ENCODE measurements around the gene MIOS.
"Not testable (repeated sequence)": the region's sequence is repeated elsewhere in the genome, so short reads cannot be mapped to it uniquely, and the experiment has no call there.

MIOS gene

GRCh38 chr7:7539711-7540110 lies 27.0 kb upstream of the MIOS start:
- H3K4me1 Mint-ChIP-seq (ENCODE audit: low read depth) = no peaks in the 10 kb centered on the region
- peaks cover under 1% of the 10 kb centered on the region for H3K9me3 Mint-ChIP-seq (ENCODE audit: low read depth)
- no peaks in the 10 kb centered on the region for H3K36me3 Mint-ChIP-seq
- H3K4me3 Mint-ChIP-seq = no peak overlapping the region
- no peak overlapping the region for H3K27ac Mint-ChIP-seq
- peaks cover 2% of the 10 kb centered on the region for H3K27me3 Mint-ChIP-seq

- no peaks in the 10 kb centered on the region for H3K9me3 Mint-ChIP-seq (ENCODE audit: low read depth)
- H3K4me1 Mint-ChIP-seq (ENCODE audit: low read depth) = no peaks in the 10 kb centered on the region
- no peaks in the 10 kb centered on the region for H3K27me3 Mint-ChIP-seq
Observed at GRCh38 chr7:7542251-7542835, 24.3 kb upstream of the MIOS start.

GRCh38 chr7:7548407-7548806 lies 18.3 kb upstream of the MIOS start:
- H3K4me1 Mint-ChIP-seq (ENCODE audit: low read depth) = no peaks in the 10 kb centered on the region
- no peak overlapping the region for H3K4me3 Mint-ChIP-seq
- H3K27ac Mint-ChIP-seq = no peak overlapping the region
- H3K27me3 Mint-ChIP-seq = no peaks in the 10 kb centered on the region
- no peaks in the 10 kb centered on the region for H3K36me3 Mint-ChIP-seq
- H3K9me3 Mint-ChIP-seq (ENCODE audit: low read depth) = no peaks in the 10 kb centered on the region

More at GRCh38 chr7:7542251-7542835, 24.3 kb upstream of the MIOS start:
- Mint-ChIP-seq H3K27ac (no peak overlapping the region), H3K36me3 (no peaks in the 10 kb centered on the region), H3K4me3 (no peak overlapping the region)

GRCh38 chr7:7550663-7551062 lies 16.0 kb upstream of the MIOS start:
- Mint-ChIP-seq H3K4me1 (ENCODE audit: low read depth) (no peaks in the 10 kb centered on the region), H3K27ac (no peak overlapping the region), H3K36me3 (peaks cover 2% of the 10 kb centered on the region), H3K9me3 (ENCODE audit: low read depth) (no peaks in the 10 kb centered on the region), H3K27me3 (no peaks in the 10 kb centered on the region), H3K4me3 (no peak overlapping the region)

GRCh38 chr7:7552199-7552598 lies 14.5 kb upstream of the MIOS start:
- Mint-ChIP-seq H3K4me1 (ENCODE audit: low read depth) (no peaks in the 10 kb centered on the region), H3K4me3 (no peak overlapping the region), H3K36me3 (peaks cover 2% of the 10 kb centered on the region), H3K27me3 (no peaks in the 10 kb centered on the region), H3K9me3 (ENCODE audit: low read depth) (no peaks in the 10 kb centered on the region), H3K27ac (no peak overlapping the region)

GRCh38 chr7:7553386-7553785 lies 13.3 kb upstream of the MIOS start:
- no peaks in the 10 kb centered on the region for H3K4me1 Mint-ChIP-seq (ENCODE audit: low read depth)
- H3K27me3 Mint-ChIP-seq = peaks cover 3% of the 10 kb centered on the region
- peaks cover 4% of the 10 kb centered on the region for H3K36me3 Mint-ChIP-seq
- H3K9me3 Mint-ChIP-seq (ENCODE audit: low read depth) = no peaks in the 10 kb centered on the region
- H3K4me3 Mint-ChIP-seq = no peak overlapping the region
- H3K27ac Mint-ChIP-seq = no peak overlapping the region

- peaks cover 5% of the 10 kb centered on the region for H3K9me3 Mint-ChIP-seq (ENCODE audit: low read depth)
- H3K4me3 Mint-ChIP-seq = no peak overlapping the region
- peaks cover 3% of the 10 kb centered on the region for H3K27me3 Mint-ChIP-seq
- no peak overlapping the region for H3K27ac Mint-ChIP-seq
- no peaks in the 10 kb centered on the region for H3K4me1 Mint-ChIP-seq (ENCODE audit: low read depth)
- H3K36me3 Mint-ChIP-seq = peaks cover 10% of the 10 kb centered on the region
Observed at GRCh38 chr7:7554021-7554432, 12.7 kb upstream of the MIOS start.

GRCh38 chr7:7554649-7555575 lies 11.8 kb upstream of the MIOS start:
- peaks cover 7% of the 10 kb centered on the region for H3K9me3 Mint-ChIP-seq (ENCODE audit: low read depth)
- no peak overlapping the region for H3K4me3 Mint-ChIP-seq
- peaks cover 14% of the 10 kb centered on the region for H3K36me3 Mint-ChIP-seq

GRCh38 chr7:7556852-7557251 lies 9.8 kb upstream of the MIOS start:
- Mint-ChIP-seq H3K4me3 (no peak overlapping the region), H3K9me3 (ENCODE audit: low read depth) (peaks cover 9% of the 10 kb centered on the region), H3K4me1 (ENCODE audit: low read depth) (no peaks in the 10 kb centered on the region), H3K27ac (no peak overlapping the region), H3K27me3 (peaks cover 3% of the 10 kb centered on the region), H3K36me3 (peaks cover 23% of the 10 kb centered on the region)

More at GRCh38 chr7:7554649-7555575, 11.8 kb upstream of the MIOS start:
- Mint-ChIP-seq H3K27ac (no peak overlapping the region), H3K27me3 (peaks cover 3% of the 10 kb centered on the region), H3K4me1 (ENCODE audit: low read depth) (no peaks in the 10 kb centered on the region)

GRCh38 chr7:7557252-7557651 lies 9.4 kb upstream of the MIOS start:
- Mint-ChIP-seq H3K4me1 (ENCODE audit: low read depth) (no peaks in the 10 kb centered on the region), H3K27ac (no peak overlapping the region), H3K36me3 (peaks cover 23% of the 10 kb centered on the region), H3K4me3 (no peak overlapping the region), H3K27me3 (peaks cover 3% of the 10 kb centered on the region), H3K9me3 (ENCODE audit: low read depth) (peaks cover 9% of the 10 kb centered on the region)

- H3K4me1 Mint-ChIP-seq (ENCODE audit: low read depth); H3K4me3 Mint-ChIP-seq; H3K27me3 Mint-ChIP-seq; H3K27ac Mint-ChIP-seq; H3K9me3 Mint-ChIP-seq (ENCODE audit: low read depth): not testable (repeated sequence)
- peaks cover 22% of the 10 kb centered on the region for H3K36me3 Mint-ChIP-seq
Observed at GRCh38 chr7:7561591-7561990, 5.1 kb upstream of the MIOS start.

- Mint-ChIP-seq H3K9me3 (ENCODE audit: low read depth) (peaks cover 9% of the 10 kb centered on the region), H3K4me3 (no peak overlapping the region), H3K36me3 (peaks cover 22% of the 10 kb centered on the region), H3K4me1 (ENCODE audit: low read depth) (peaks cover 4% of the 10 kb centered on the region), H3K27ac (no peak overlapping the region), H3K27me3 (peaks cover 3% of the 10 kb centered on the region)
Observed at GRCh38 chr7:7562736-7563135, 3.9 kb upstream of the MIOS start.

- Mint-ChIP-seq H3K27me3 (peaks cover under 1% of the 10 kb centered on the region), H3K36me3 (peaks cover 19% of the 10 kb centered on the region), H3K9me3 (ENCODE audit: low read depth) (peaks cover 9% of the 10 kb centered on the region), H3K4me1 (ENCODE audit: low read depth) (peaks cover 10% of the 10 kb centered on the region), H3K4me3 (no peak overlapping the region), H3K27ac (no peak overlapping the region)
Observed at GRCh38 chr7:7563269-7563668, 3.4 kb upstream of the MIOS start.

GRCh38 chr7:7563813-7564212 lies 2.9 kb upstream of the MIOS start:
- no peak overlapping the region for H3K27ac Mint-ChIP-seq

GRCh38 chr7:7564323-7564780 lies 2.3 kb upstream of the MIOS start:
- peaks cover 3% of the 10 kb centered on the region for H3K9me3 Mint-ChIP-seq (ENCODE audit: low read depth)
- no peak overlapping the region for H3K4me3 Mint-ChIP-seq
- H3K27me3 Mint-ChIP-seq = no peaks in the 10 kb centered on the region
- peaks cover 12% of the 10 kb centered on the region for H3K36me3 Mint-ChIP-seq
- peaks cover 20% of the 10 kb centered on the region for H3K4me1 Mint-ChIP-seq (ENCODE audit: low read depth)
- no peak overlapping the region for H3K27ac Mint-ChIP-seq

More at GRCh38 chr7:7563813-7564212, 2.9 kb upstream of the MIOS start:
- Mint-ChIP-seq H3K4me3 (no peak overlapping the region), H3K27me3 (no peaks in the 10 kb centered on the region), H3K36me3 (peaks cover 15% of the 10 kb centered on the region), H3K4me1 (ENCODE audit: low read depth) (peaks cover 15% of the 10 kb centered on the region), H3K9me3 (ENCODE audit: low read depth) (peaks cover 6% of the 10 kb centered on the region)
